GM18873 (cell line): ENCODE measurements around the gene ATP2B1.
A peak's percentile ranks its signal among the peaks of the same experiment; 100 is the strongest.

Source experiments
- ATAC-seq: cut with Tn5 transposase; IDR thresholded peaks from one replicate; pipeline ENCODE4 v1.9.1; 2021; ENCODE audit warnings: mild to moderate bottlenecking, moderate library complexity, moderate number of reproducible peaks; ENCODE audit not compliant: unreplicated experiment, low FRiP score

ATP2B1 gene

DNA sequence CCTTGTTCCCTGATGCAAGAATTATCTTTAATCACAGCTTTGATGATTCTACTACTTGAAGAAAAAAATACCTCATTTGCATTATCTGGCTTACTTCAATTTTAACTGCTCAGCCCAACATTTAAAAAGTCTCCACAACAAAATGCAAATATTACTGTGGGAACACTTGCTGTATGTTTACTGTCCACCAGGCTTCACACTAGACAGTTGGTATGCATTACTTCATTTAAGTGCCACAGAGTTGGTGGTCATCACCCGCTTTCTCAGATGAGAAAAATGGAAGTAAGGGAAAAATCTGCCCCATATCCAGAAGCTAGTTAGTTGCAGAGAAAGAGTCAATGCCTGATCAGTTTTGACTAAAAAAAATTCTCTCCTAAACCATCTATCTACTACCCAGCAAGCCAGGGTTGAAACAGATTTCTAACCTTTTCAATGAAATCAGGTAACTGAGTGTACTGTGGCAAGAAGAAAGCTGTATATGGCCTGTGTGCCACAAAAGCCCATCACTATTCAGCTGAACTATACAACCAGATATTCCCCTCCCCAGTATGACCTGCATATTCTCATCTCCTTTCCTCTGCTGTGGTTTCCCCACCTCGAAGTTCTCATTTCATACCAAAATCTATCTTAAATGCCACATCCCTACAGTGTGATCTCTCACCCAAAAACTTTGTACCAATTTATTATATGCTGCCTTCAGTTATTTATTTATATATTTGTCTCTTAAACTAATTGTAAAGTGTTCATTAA, 90.3 kb downstream of the ATP2B1 start:
- ATAC-seq = no peak

- no peak for ATAC-seq
These were observed 98.3 kb downstream of the ATP2B1 start for GRCh38 chr12:89610366-89610765.

DNA sequence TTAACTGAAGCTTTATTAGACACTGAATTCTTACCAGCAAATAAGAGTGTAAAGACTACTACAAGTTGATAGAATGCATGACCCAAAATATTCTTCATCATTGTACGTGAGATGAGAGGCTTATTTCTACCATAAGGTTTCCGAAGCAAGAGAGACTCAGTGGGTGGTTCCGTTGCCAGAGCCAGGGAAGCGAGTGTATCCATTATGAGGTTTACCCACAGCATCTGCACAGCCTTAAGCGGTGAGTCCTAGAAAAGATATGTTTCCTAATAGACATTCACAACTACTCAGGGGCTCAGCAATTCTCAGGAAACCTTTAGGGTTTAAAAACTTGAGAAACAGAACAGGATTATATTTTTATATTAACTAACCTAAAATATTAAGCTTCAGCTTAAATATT, 105.0 kb downstream of the ATP2B1 start:
- ATAC-seq = no peak

- ATAC-seq = peak; percentile 58
These were observed 110.9 kb downstream of the ATP2B1 start for GRCh38 chr12:89597770-89598169.

DNA sequence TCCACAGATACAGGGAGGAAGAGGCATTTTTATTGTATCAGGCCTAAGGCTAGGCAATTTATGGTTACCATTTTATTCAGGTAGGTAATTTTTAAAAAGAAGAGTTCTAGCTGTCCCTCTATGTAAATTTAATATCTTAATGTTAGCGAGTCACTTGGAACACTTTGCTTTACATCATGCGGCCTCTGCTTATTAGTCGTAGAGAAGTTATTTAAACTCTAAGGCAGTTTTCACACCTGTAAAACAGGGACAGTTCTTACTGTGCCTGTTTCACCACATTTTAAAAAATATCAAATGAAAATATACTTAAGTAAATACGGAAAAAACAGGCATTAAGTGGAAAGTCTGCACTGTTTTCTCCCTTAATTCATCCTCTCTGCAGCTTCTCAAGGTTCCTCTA, 111.4 kb downstream of the ATP2B1 start:
- ATAC-seq = no peak

DNA sequence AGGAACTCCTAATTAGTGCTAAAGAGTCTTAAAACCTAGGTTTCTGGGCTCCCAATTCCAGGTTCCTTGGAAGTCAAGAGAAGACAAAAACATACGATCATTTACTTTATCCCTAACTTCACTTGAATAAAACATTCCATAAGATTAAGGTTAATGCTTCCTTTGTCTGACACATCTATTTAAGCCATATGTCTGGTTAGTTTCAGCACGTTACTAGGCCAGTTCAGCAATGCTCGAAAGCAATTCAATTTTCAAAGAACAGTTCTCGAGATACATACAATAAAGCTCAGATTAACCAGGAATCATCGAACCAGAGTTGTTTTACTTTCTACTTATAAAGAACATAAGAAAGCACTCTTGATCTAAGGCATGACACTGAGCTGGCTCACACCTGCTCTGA, 114.8 kb downstream of the ATP2B1 start:
- no peak for ATAC-seq

GRCh38 chr12:89593233-89593632, 115.4 kb downstream of the ATP2B1 start:
- ATAC-seq = no peak

DNA sequence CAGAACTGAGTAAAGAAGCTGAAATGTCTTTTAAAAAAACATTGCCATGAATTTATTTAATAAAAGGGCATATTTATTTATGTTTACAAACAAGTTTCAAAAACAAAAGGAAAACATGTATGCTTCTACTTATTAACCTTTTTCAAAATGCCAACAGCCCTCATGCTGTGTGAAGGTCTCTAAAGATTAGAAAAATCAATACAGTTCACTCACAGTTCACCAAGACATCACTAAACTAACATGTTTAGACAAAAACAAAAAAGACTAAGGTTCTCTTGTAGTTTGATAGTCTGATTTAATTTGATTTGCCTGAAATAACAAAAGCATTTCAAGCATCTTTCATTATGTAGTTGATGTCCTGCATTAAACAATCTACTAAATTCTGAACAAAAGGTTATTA, 118.9 kb downstream of the ATP2B1 start:
- no peak for ATAC-seq

DNA sequence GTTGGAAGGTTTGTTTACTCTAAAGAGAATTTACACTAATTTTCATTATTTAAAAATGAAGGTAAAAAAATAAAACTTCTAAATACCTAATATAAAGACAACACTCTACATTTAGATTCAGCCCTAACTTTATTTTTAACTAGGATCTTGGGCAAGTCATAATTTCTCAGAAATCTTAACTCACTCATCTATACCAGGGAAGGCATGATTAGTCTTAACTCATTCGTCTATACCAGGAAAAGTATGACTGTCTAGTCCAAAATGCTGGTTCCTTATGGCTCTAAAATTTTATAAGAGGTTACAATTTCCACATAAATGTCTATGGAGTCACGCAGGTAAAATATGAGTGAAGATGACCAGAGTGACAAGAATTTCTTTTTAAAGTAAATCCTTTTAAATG, 130.1 kb downstream of the ATP2B1 start:
- no peak for ATAC-seq

- no peak for ATAC-seq
These were observed 131.9 kb downstream of the ATP2B1 start for GRCh38 chr12:89576572-89577220.

DNA sequence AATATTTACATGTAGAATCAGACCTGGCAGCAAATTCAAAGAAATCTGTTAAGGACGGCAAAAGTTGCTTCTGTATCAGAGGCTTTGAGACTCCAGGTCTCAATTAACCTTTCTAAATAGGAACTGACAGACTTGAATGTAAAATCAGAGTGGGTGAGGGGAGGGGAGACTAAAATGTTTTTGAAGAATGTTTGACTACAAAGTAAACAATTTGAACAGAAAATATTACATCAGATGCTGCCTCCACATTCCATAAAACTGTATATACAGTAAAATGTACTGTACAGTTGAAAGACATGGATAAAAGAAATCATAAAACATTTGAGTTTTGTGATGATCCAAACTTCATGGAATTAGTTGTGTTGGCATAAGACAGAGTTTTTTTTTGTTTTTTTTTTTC, 133.3 kb downstream of the ATP2B1 start:
- no peak for ATAC-seq

DNA sequence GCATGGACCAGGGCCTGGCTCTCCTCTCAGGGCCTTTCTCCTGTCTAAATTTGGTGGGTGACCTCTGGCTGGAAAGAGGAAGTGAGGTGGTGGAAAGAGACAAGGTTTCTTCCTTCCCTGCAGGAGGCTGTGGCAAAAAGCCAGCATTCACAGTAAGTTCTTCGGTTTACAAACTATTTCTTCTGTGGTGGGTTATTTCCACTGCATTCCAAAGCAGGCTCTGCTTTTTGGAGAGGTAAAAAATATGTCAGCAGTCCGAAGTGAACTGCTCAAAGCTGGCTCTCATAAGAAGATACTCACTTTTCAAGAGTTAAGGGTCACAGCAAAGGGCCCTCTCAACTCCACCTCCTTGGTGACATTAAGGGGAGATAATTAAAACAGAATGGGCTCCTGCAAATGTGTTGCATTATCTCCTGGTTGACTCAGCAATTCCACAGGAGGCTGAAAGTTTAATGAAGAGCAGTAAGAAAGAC, 133.9 kb downstream of the ATP2B1 start:
- no peak for ATAC-seq

DNA sequence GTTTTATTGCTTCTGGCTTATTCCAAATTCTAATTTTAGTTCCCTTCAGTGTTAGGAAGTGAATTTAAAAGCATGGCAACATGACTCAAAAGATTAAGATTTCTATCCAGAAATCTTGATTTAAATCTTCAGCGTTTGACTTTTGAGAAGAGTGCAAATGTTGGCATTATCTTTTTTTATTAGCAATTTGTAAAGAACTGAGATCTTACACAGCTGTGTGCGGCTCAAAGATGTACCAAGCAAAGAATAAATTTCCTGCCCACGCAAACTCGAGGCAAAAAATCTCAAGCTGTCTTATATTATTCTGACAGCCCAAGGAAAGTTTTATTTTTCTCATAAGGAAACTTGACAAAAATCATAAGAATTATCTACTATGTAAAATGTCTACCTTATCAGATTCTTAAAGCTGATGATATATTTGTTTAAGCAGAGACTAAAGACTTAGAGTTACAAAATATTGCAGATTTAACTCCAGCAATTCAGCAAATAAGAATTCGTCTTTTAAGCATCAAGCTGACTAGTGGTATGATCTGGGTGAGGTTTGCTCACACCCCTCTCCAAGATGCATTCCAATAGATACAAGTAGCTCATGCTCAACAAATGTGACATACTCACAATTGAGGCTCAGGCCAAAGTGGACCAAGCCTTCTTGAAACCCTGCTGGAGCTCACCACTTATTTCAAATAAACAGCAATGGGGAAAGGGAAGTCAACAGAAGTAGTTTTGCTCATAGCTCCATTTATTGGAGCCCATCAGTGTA, 135.4 kb downstream of the ATP2B1 start:
- ATAC-seq = no peak

DNA sequence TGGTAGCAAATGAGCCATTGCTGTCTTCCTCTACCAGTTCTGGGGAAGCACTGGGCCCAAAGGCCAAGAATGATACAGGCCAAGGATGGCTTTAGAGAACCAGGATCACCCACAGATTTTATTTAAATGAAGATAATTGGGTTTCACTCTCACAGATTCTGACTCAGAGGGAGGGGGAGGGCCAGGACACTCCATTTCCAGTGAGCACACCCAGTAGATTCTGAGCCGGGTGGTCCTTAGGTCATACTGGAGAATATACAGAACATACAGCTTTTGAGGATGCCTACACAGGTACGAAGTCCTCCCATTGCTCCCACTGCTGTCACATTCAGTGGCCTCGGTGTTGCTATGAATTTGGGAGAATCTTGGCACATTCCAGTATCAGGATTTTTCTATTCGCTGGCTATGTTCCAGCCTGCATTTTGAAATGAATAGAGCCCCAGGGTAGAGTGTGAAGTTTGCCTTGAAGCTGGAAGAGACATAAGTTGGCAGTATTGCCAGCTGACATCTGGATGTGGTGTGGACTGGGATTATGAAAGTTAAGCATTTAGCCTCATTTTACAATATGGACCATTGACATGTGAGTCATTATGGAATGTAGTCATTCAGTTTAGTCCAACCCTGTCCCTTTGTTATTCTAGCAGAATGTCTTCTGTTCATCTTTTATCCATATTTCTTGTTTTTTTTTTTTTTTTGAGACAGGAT, 137.0 kb downstream of the ATP2B1 start:
- ATAC-seq = no peak

DNA sequence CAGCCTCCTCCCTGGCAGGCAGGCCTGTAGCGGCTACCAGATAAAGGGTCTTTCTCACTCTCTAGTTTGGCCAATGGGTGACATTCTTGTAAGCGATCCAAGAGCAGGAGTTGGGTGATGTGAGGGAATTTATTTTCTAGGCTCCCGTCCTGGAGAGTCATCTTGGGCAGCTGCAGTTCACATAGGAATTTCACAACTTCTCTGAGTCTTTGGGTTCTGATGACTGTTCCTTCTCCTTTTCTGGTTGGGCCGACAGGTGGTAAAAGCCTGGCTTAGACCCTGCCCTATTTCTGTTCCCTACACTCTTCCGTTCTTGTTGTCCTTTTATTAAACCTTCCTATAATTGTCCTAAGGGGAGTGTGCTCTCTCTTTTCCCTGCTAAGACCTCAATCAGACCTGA, 140.2 kb downstream of the ATP2B1 start:
- ATAC-seq = no peak

GRCh38 chr12:89567691-89568239, 140.9 kb downstream of the ATP2B1 start:
- ATAC-seq = no peak

- no peak for ATAC-seq
These were observed 142.0 kb downstream of the ATP2B1 start for GRCh38 chr12:89566615-89567014.

DNA sequence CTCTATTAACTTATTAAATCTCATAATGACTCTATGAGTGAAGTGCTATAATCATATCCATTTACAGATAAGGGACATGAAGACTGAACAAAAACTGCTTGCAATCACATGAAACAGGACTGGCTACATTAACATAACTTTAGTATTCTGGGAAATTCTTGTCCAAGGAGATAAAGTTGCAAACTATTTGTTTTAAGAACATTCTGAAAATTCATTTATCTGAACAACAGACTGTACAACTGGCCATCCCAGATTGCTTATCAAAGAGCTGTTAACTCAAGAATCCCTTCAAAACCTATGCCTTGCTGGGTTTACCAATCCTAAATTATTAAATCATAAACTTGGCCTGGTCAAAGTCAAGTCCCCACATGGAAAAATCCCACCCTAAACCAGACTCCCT, 143.6 kb downstream of the ATP2B1 start:
- ATAC-seq = no peak

DNA sequence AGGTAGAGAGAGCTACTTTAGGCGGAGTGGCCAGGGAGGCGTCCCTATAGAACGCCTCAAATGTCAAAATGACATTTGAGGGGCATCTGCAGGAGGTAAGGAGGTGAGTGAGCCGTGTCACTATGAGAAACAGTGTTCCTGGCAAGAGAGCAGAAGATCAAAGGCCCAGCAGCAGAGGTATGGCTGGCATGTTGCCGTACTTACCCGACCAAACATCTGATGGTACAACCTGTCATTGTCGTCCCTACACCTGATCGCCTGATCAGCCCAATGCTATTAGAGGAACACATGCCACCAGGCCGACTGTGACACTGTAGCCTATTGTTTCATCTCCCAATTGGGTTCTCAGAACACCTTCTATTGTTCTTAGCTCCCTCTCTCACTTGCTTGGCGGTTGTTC, 148.9 kb downstream of the ATP2B1 start:
- ATAC-seq = no peak

GRCh38 chr12:89556976-89557375, 151.7 kb downstream of the ATP2B1 start:
- ATAC-seq = no peak

- no peak for ATAC-seq
These were observed 156.3 kb downstream of the ATP2B1 start for GRCh38 chr12:89552376-89552775.
